Fibroblast of the conjunctiva (primary cell): Measurements from ENCODE around the gene KCNMB3.

ENCODE experiments used
- DNase-seq: peaks from one replicate; pipeline ENCODE4 v3.0.0-alpha.2; 2010; ENCODE audit warnings: low read depth

The KCNMB3 gene

DNA sequence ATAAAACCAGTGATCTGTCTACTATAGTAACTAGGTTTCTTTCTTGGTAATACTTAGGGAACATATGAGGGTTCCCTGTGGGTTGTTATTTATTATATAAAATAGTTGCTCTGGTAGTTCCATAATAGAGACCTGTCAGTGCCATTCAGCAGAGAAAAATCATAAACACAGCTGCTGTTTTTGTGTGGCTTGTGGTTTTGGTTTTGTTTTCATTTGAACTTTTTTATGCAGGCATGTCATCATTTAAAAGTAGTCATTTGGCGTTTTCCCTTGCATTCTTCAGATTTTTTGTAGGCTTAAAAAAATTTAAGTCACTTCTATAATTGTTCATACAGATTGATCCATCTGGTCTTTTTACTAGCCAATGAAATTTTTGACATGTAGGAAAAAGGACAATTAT, 54.8 kb downstream of the KCNMB3 start:
- peak; percentile 33 for DNase-seq

GRCh38 chr3:179194931-179195330, 56.0 kb downstream of the KCNMB3 start:
- DNase-seq = no peak
